ENCODE measurements around the gene C1QTNF4. TPM values are rescaled to one million over a fixed set of nuclear protein-coding genes. Genes with fewer than 3 reads are reported as not detected.

Gene C1QTNF4
- total RNA-seq, 1 experiment from 2014 or later = 5.7 TPM

DNA sequence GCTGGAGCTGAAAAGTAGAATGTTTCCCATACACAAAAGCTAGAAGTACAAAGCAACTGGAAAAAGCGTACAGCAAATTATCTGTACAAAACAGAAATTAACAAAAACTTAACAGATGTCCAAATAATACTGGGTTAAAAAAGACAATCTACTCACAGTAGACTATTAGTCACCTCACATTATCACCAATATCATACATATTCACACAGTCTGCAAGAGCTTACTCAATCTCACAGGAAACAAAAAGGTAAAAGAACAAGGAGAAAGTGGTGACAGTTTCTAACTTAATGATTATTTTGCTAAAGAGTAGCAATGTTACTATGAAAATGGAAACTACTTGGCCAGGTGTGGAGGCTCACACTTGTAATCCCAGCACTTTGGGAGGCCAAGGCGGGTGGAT, 53.1 kb downstream of the C1QTNF4 start:
- Histone ChIP-seq H3K79me1 (ENCODE audit: insufficient read depth, low read depth, low read length, poor library complexity, severe bottlenecking) (peaks cover 3% of the 10 kb centered on the region), H3K9me3 (ENCODE audit: control insufficient read depth, low read depth, low read length) (no peaks in the 10 kb centered on the region), H4K91ac (ENCODE audit: insufficient read length, low read depth, low read length) (no peak overlapping the region), H3K23me2 (ENCODE audit: insufficient read length, low read depth, low read length, poor library complexity, severe bottlenecking) (no peaks in the 10 kb centered on the region), H2AFZ (ENCODE audit: low read length) (no peak overlapping the region), H3K18ac (ENCODE audit: insufficient read length, low read depth, low read length) (no peak overlapping the region), H3K23ac (ENCODE audit: insufficient read length, low read depth, low read length) (no peak overlapping the region), H2BK120ac (ENCODE audit: low read depth, low read length, poor library complexity, severe bottlenecking) (no peak overlapping the region), H4K5ac (ENCODE audit: insufficient read length, low read depth, low read length) (no peak overlapping the region), H3K4me1 (ENCODE audit: insufficient read depth, low read length) (peaks cover 4% of the 10 kb centered on the region; the same call in 1 of the 2 replicates), H3T11ph (ENCODE audit: low read length) (no peak overlapping the region), H3K4ac (ENCODE audit: low read depth, low read length) (no peak overlapping the region), H3K4me2 (ENCODE audit: insufficient read depth, insufficient read length, low read length) (no peak overlapping the region), H2BK20ac (ENCODE audit: low read depth, low read length, poor library complexity, severe bottlenecking) (no peak overlapping the region), H4K8ac (replicated peaks; ENCODE audit: insufficient read length, low read depth, low read length) (no peak overlapping the region), H2BK15ac (ENCODE audit: low read depth, low read length) (no peak overlapping the region), H2BK5ac (ENCODE audit: insufficient read length, low read length) (no peak overlapping the region), H2AK5ac (ENCODE audit: insufficient read length, low read length) (no peak overlapping the region), H2BK12ac (ENCODE audit: insufficient read length, low read depth, low read length) (no peak overlapping the region), H4K20me1 (ENCODE audit: control insufficient read depth, insufficient read depth, insufficient read length) (no peaks in the 10 kb centered on the region), H3K14ac (ENCODE audit: insufficient read depth, low read length) (no peak overlapping the region), H3K9ac (ENCODE audit: extremely low read depth, insufficient read length, low read length) (no peak overlapping the region), H3K79me2 (ENCODE audit: insufficient read depth, low read length) (peaks cover 66% of the 10 kb centered on the region; the same call in 1 of the 2 replicates), H3K27me3 (ENCODE audit: insufficient read depth, low read length) (no peaks in the 10 kb centered on the region), H3K56ac (ENCODE audit: insufficient read length, low read depth, low read length) (no peak overlapping the region), H3K27ac (ENCODE audit: insufficient read length, low read depth, low read length) (no peak overlapping the region)
- Mint-ChIP-seq H3K27me3 (ENCODE audit: low read depth) (no peaks in the 10 kb centered on the region), H3K4me3 (no peak overlapping the region), H3K36me3 (ENCODE audit: insufficient read depth in 1 of 3, low read depth in 3 of 3) (peaks cover 2 to 14% (median 11%) of the 10 kb centered on the region in 3 experiments; a peak in 6 of 7 replicates), H3K4me1 (peaks cover 28 to 29% of the 10 kb centered on the region in 2 experiments), H3K9me3 (no peaks in the 10 kb centered on the region), H3K27ac (peak overlapping the region in 2 of 3 experiments; percentile 24 to 79; a peak in 3 of 7 replicates)
- TF ChIP-seq, protein P1, sequence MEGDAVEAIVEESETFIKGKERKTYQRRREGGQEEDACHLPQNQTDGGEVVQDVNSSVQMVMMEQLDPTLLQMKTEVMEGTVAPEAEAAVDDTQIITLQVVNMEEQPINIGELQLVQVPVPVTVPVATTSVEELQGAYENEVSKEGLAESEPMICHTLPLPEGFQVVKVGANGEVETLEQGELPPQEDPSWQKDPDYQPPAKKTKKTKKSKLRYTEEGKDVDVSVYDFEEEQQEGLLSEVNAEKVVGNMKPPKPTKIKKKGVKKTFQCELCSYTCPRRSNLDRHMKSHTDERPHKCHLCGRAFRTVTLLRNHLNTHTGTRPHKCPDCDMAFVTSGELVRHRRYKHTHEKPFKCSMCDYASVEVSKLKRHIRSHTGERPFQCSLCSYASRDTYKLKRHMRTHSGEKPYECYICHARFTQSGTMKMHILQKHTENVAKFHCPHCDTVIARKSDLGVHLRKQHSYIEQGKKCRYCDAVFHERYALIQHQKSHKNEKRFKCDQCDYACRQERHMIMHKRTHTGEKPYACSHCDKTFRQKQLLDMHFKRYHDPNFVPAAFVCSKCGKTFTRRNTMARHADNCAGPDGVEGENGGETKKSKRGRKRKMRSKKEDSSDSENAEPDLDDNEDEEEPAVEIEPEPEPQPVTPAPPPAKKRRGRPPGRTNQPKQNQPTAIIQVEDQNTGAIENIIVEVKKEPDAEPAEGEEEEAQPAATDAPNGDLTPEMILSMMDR (conservative IDR thresholded peaks at IDR 0.05) = no peak
- no CpG with 5 or more reads among the region's 2 CpGs for whole genome bisulfite sequencing (ENCODE audit: extremely low coverage, insufficient read length, low lambda C conversion rate)
- no peak for DNase-seq

Measured in H9 (cell line).